ENCODE data around the gene GALNT14.

DNA sequence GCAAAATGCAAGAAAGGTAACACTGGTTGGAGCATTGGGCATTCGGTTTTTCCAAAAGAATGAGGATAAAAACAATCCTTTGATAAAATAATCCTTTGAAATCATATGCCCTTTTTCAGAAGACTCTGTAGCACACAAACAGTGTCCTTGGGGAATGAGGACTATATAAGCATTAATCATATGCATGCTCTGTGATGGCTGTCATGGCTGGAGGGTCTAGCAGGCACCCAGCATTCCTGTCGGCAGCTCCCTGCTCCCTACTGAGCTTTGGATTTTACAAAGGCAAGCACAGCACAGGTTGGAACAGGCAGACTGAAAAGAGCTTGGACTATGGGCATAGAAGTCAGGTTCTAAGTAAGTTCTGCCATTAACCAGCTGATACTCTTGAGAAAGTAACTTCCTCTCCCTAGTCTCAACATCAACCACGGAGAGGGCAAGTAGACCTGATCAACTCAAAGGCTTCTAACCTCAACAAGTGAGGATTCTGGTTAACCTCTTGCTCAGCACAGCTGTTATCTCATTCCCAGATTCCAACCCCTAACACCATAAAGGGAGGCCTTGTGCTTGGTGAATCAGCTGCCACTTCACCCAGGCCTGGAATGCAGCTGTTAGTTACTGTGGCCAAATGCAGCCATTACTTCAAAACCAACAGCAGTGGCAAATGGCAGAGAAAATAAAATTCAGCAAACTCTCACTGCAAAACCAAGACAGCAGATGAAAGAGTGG lies 29.5 kb downstream of the GALNT14 start:
- TF ChIP-seq, protein P1, sequence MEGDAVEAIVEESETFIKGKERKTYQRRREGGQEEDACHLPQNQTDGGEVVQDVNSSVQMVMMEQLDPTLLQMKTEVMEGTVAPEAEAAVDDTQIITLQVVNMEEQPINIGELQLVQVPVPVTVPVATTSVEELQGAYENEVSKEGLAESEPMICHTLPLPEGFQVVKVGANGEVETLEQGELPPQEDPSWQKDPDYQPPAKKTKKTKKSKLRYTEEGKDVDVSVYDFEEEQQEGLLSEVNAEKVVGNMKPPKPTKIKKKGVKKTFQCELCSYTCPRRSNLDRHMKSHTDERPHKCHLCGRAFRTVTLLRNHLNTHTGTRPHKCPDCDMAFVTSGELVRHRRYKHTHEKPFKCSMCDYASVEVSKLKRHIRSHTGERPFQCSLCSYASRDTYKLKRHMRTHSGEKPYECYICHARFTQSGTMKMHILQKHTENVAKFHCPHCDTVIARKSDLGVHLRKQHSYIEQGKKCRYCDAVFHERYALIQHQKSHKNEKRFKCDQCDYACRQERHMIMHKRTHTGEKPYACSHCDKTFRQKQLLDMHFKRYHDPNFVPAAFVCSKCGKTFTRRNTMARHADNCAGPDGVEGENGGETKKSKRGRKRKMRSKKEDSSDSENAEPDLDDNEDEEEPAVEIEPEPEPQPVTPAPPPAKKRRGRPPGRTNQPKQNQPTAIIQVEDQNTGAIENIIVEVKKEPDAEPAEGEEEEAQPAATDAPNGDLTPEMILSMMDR (IDR thresholded peaks at IDR 0.05): no peak
- TF ChIP-seq EP300 (IDR thresholded peaks at IDR 0.05): no peak

Data from ovary (tissue), 3 donors.